HG02588 (cell line): ENCODE results near the gene RASL10A.

ENCODE experiments used
- ATAC-seq: cut with Tn5 transposase; IDR thresholded peaks from one replicate; pipeline ENCODE4 v1.9.1; 2021; ENCODE audit warnings: mild to moderate bottlenecking, moderate library complexity; ENCODE audit not compliant: unreplicated experiment

RASL10A gene

DNA sequence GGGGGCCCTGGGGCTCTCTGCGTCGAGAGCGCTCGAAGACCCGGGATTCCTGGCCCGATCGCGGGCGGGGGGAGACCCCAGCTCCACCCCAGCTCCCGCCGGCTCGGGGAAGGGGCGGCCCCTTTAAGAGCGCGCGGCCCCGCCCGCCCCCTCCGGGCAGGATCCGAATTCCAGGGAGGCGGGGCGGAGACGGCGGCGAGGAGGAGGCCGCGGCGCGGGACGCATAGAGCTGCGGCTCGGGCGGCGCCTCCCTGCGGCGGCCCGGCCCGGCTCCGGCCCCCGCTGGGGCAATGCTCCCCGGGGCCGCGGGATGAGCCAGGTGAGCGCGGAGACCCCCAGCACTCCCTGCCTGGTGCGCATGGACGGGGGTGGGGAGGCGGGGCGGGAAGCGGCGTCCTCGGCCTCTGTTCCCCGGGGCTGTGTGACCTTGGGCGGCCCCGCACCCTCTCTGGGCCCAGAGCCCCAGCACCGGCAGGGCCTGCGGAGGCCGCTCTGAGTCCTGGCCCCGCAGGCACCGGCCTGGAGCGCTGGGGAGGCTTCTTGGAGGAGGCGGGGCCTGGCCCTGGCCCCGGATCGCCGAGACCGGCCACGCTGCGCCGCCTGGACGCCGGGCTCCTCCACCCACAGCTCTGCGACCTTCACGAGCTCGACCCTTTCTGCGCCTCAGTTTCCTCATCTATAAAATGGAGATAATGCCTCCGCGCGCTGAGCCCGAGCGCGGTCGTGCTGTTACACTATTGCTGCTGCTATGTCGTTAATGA is 8.5 kb downstream of the RASL10A start:
- ATAC-seq, result no peak

DNA sequence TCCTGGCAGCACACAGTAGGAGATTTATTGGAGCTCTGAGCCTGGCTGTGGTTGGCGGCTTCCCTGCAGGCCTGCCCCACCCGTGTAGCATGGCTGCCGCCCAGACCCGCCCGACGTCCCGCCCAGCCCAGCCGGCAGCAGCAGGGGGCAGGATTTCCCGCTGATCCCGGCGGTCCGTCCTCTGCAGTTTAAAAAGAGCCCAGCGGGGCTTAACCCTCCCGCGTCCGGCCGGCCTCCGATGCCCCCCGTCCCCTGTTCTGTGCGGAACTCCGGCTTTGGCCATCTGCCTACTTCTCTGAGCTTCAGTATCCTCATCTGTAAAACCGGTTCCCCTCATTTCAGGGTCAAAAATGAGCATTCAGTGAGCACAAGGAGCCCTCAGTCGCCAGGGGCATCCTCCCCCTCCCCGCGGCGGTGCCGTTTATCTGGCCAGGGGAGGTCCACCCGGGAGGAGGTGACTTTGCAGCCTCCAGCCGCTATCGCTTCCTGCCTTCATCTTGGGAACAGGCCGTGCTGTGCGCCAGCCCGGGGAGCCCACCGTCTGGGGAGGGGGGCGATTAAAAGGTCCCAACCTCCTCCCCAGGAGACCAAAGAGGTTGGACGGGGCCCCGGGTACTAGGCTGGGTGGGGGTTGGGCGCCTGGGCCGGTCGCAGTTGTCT is 9.2 kb downstream of the RASL10A start, which contains the start of gene GAS2L1:
Gene GAS2L1 (plus strand): TSS at position 476 of the 660 bp plus-strand sequence. CDS start 1,456 bp downstream, outside the sequence.
- ATAC-seq, result no peak

DNA sequence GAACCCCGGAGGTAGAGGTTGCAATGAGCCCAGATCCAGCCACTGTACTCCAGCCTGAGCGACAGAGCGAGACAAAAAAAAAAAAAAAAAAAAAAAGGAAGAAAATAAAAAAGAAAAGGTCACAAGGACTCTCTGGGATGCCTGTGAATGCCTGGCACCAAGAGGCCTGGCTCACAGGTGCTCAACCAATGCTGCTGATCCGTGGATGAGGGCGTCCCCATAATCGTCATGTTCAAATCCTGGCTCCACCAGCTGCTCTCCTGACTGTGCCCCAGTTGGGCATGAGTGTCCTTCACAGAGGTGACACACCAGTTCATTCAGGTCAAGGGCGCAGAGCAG is 9.7 kb downstream of the RASL10A start:
- no peak for ATAC-seq

DNA sequence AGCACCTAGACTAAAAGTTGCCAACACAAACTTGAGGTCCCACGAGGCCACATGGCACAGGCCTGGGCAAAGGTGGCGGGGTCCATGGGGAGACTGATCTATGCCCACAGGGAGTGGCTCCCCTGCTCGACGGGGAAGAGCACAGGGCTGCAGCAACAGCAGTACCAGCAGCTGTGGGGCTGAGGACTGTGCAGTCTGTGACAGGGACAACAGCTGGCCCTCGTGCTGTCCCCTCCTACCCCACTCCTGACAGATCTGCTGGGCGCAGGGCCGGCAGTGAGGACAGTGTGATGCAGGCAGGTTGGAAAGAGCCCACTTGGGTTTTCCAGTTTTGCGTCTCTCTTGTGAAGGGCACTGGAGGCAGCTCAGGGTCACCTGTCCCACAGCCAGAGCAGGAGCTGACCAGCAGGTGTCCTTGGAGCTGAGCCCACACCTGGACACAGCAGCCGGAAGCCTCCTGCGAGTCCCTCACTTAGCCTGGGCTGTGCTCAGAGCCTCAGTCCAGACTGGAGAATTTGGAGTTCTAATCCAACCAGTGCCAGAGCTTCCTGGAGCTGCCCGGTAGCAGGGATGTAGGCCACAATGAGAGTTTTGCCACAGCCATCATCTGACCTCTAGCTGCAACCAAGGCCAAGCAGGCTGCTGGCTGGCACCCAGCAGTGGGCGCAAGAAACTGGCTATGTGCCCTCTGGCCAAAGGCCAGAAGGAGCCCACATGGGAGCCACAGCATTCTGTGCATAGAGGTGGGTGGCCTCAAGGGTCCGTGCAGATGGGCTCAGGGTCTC is 12.6 kb downstream of the RASL10A start:
- no peak for ATAC-seq

DNA sequence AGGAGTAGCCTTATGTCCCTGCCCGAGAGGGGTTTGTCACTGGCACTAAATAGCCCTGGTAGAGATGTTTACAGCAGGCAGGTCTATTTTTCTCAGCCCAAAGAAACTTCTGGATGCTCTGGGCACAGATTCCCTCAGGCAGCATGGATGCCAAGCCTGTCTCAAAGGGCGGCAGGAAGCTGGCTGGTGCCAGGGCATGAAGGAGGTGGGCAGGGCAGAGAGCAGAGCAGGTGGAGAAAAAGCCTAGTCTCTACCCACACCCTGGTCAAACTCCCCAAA is 13.2 kb downstream of the RASL10A start:
- no peak for ATAC-seq

DNA sequence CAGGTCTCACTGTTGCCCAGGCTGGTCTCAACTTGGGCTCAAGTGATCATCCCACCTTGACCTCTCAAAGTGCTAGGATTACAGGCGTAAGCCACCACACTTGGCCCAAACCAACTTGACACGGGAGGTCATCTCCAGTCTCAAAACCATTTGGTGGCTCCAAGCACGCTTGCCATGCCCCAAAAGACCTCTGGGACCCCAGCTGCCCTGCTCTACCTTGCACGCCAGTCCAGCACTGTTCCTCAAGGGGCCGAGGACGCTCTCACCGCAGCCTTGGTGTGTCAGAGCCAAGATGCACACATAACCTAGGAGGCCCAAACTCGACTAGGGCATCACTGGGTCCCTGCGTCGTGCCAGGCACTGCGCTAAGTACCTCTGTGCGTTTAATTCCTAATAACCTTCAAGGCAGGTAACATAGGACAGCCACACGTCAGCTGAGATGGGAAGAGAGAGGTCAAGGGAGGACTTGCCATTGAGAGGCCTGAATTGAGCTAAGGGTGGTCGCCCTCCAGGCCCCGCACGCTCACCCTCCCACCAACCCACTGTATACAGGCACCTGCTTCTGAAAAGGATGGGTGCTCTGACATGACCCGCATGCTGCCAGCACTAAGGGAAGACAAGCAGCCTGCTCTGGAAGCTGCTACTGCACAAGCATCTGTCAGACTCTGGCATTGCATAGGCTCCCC is 13.6 kb downstream of the RASL10A start:
- no peak for ATAC-seq

DNA sequence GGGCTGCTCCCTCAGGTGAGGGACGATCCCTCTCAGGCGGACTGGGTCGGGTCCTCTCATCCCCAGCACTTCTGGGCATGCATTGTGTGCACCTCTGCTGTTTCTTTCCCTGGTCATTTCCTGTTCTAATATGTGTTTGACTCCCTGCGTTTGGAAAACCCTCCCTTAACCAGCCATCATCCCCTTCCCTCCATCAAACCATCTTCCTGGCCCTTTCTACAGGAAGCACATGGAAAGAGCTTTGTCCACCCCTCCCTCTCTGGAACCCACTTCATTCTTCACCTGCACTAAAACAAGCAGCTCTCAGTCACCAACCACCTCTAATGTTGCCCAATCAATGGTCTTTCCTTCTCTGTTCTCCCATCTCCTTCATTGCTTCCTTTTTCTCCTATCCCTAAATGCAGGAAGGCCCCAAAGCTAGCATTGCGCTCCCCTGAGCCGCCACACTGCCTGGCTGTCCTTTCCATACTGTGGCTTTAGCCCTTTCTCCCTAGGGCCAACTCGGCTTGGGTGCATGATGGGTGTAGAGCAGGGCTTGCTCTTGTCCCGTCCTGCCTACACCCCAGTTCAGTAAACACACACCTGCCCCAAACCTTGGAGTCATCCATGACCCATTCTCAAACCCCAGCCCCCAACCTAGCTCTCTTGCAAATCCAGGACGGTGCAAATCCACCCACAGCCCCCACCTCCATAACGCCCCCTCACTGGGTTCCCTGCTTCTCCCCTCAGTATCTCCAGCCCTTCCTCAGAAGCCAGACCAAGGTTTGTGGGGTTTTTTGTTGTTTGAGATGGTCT is 14.5 kb downstream of the RASL10A start:
- ATAC-seq, result no peak

DNA sequence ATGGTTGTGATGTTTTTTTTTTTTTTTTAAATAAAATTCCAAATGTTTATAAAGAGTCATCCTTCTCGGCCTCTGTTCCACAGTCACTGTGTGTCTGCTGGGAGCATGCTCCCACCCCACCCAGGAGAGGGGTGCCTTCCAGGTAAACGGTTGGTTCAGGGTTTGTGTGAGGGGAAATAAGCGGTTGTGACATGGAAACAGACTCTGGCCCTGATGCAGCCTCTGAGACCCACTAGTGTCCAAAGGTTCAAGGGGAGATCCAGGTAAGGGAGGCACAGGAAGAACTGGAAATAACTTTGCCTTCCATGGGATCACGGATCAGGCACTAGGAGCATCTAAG is 15.1 kb downstream of the RASL10A start:
- ATAC-seq, result no peak

DNA sequence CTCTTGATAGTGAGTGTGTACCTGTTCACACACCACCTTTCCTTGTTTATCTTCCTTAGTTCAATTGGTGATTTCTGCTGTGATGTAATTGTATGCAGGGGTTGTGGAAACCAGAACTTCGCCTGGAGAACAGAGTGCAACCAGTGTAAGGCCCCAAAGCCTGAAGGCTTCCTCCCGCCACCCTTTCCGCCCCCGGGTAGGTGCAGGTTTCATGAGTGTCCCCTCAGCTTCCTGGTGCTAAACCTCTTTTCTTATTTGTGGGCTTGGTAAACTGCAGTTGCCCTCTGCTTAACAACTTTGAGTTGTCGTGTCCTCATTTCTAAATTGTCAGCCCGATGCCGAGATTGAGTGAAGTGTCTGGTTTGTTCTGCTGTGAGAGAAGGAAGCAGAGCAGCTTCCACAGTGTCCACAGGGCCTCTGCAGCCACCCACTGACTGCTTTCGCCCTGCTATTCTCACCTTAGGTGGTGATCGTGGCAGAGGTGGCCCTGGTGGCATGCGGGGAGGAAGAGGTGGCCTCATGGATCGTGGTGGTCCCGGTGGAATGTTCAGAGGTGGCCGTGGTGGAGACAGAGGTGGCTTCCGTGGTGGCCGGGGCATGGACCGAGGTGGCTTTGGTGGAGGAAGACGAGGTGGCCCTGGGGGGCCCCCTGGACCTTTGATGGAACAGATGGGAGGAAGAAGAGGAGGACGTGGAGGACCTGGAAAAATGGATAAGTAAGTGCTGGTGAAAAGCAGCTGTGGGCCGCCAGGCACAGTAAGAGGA is 16.2 kb downstream of the RASL10A start:
- no peak for ATAC-seq

DNA sequence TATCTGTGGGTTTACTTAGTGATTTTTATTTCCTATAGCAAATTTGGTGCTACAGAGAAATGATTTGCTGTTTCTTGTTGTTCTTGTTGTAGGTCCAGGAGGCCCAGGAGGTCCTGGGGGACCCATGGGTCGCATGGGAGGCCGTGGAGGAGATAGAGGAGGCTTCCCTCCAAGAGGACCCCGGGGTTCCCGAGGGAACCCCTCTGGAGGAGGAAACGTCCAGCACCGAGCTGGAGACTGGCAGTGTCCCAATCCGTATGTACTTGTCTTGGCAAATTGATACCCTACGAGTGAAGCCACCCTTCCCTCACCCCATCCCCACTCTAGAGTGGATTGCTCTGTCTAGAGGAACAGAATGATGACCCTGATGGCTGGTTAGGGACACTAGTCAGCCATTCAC is 16.9 kb downstream of the RASL10A start:
- no peak for ATAC-seq

DNA sequence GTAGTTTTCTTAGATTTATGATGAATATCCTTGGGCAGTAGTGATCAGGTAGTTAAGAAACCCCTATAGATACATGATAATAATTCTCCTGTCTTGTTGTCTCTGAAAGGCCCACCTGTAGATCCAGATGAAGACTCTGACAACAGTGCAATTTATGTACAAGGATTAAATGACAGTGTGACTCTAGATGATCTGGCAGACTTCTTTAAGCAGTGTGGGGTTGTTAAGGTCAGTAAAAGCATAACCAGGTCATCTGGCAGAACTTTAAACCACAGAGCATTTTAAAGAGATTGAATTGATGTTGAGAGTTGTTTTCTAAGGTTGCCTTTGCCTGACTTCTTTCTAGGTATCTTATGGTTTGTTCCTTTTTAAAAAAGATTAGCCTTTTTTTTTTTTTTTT is 23.1 kb downstream of the RASL10A start:
- no peak for ATAC-seq

DNA sequence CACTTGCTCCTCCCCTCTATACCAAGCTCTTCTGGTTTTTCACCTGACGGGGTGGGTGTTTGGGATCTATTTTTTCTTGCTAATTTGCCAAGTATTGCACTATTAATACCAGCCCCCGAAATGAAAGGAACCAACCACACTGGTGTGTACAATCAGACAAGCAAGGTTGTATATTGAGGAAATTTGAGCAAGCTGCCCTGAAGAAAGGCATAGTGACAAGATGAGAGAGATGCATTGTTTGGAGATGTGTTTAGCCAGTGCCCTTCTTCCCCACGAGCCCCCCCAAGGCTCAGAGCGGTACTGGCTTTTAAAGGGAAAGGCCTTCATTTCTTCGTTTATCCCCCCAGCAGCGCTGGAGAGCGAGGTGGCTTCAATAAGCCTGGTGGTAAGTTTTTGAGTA is 24.3 kb downstream of the RASL10A start:
- no peak for ATAC-seq

DNA sequence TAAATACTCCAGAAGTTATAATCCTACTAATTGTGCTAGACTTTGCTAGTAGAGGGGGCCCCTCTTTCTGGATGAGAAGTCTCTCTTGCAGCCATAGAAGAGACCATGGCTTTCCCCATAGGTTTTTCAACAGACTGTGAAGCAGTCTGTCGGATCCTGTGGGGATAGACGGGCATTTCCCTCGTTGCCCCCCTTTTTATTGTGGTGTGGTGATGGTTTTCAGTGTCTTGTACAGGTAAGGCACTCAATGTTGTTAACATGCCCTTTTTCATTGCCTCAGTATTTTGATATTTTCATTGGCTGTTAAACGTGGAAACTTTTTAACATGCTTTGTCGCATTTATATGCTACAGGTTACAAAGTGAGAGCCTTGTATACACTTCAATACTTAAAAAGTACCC is 25.4 kb downstream of the RASL10A start:
- no peak for ATAC-seq

DNA sequence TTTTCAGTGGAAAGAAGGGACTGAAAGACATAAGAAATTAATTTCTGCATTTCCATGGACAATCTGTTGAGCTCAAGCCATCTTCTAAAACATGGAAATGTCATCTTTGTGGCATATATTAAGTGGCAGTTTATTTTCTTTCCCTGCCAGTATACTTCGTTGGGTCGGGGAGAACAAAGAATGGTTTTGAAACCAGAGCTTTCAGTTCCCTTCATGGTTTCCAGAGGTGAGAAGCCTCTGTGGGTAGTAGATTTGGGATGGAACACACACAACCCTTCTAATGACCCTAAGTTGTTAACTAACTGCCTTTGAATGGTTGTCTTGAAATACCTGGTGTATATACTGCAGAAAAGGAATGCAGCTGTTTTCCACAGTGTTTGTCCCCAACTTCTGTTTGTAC is 26.7 kb downstream of the RASL10A start:
- ATAC-seq, result no peak

DNA sequence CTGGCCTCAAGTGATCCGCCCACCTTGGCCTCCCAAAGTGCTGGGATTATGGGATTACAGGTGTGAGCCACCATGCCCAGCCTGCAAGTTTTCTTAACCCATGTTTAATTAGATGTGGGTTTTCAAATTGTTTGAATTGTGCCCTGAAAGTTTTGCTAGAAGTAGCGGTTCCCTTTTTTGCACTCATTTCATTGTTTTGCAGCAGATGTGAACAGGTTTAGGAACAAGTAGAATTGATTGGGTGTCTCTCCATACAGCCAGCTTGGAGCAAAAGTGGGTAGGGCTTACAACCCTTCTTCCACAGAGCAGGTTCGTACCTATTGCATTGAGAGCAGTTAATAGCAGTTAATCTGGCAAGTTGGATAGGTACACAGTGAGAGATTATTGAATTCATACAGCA is 31.3 kb downstream of the RASL10A start:
- no peak for ATAC-seq

DNA sequence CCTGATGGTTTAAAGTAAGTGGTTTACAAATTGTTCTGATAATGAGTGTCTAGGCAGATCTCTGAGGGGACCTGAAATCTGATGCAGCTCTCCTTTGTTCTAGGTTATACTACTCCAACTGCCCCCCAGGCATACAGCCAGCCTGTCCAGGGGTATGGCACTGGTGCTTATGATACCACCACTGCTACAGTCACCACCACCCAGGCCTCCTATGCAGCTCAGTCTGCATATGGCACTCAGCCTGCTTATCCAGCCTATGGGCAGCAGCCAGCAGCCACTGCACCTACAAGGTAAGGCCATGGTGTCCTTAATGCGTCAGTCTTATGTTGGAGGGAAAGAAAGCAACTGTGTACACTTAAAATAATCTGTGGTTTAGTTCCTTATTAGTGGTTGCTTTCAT is 37.6 kb downstream of the RASL10A start:
- no peak for ATAC-seq

DNA sequence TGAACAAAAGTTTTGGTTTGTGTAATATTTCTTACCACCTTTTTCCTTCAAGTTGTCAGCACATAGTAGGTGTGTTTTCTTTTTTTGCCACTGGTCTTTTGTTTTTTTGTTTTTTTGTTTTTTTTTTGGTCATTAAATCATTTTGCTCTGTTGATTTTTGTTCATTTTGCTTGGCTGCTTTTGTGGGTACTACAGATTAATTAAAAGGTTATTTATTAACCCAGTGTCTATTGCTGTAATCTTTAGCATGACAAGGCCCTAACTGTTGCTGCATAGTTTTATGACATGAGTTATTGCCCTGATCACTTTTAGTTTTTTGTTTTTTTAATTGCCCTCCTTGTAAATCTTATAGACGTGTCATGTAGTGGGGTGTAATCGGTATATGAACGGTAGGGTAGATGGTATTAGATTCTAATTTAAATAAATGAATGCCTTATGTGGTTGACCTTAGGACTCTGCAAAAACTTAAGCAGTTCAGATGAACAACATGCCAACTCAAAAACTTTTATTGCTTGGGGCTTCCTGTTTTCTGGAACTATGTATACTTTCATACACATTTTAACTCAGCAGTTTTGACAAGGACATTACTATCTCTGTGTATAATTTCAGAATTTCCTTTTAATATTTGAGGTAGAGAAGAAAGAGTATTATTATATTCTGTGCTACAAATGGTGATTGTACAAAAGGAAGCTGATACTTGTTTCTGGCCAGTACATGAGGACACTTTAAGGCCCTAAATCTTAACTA is 39.5 kb downstream of the RASL10A start:
- ATAC-seq, result no peak

DNA sequence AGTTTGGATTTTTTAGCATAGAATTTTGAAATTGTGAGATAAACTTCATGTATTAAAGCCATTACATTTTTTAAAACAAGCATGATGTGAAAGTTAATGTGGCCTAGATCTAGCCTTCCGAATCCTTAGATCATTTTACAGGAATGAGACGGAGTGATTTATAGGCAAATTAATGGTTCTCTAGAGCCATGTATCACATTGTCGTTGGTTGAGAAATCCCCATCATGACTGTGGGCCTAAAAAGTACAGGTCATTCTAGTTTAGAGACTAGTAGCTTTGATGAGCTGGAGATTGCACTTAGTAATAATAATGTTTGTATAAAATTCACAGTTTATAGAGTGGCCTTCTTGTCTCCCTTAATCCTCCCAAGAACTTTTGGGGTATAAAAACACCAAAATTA is 40.3 kb downstream of the RASL10A start:
- ATAC-seq, result no peak

DNA sequence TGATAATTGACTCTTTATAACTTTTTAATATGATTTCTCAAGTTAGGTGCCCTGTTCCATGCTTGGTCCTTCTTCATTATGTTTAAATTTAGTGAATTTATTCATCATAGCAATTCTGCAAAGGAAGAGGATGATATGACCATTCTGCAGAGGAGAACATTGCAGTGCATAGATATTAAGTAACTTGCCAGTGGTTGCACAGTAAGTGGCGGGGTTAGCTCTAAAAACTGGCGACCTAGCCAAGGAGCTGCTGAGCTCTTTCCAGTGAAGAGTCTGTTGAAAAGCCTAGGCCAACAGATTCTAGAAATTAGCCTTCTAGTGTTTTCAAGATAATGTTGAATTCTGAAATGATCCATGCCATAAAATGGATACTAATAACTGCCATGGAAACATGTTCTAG is 42.9 kb downstream of the RASL10A start:
- no peak for ATAC-seq
